HEK293 (cell line): Measurements from ENCODE around the gene POLQ.

Experiments used
- CTCF ChIA-PET: fragments of 350-600 bp; formaldehyde crosslinking; extraction: SDS; loops from one replicate; lab custom pipeline; 2021; ENCODE audit warnings: antibody characterized with exemption; lab: Yijun Ruan, JAX
- POLR2A ChIA-PET: fragments of 300-600 bp; formaldehyde crosslinking; extraction: SDS; loops from one replicate; lab custom pipeline; 2020; ENCODE audit warnings: antibody characterized with exemption, inconsistent platforms; lab: Yijun Ruan, JAX
- H3K27ac ChIP-seq: fragments of 200-500 bp; sonication (Bioruptor generic); 2 replicates; pipeline ENCODE4 v1.5.1; 2014; ENCODE audit warnings: low read depth, low read length, control low read depth, inconsistent platforms; ENCODE audit errors: extremely low read depth
- H3K36me3 ChIP-seq, 2 experiments: fragments of 200-500 bp in 1 of 2; sonication (Bioruptor generic) in 1 of 2; 1 replicate in 1 of 2; 2 replicates in 1 of 2; pipeline ENCODE4 v1.5.1; 2014 to 2017; ENCODE audit warnings: inconsistent platforms in 2 of 2, low read length in 2 of 2; ENCODE audit not compliant: control insufficient read depth in 2 of 2, insufficient read depth in 1 of 2
- H3K4me1 ChIP-seq: fragments of 200-500 bp; sonication (Bioruptor generic); 2 replicates; pipeline ENCODE4 v1.5.1; 2014; ENCODE audit warnings: mild to moderate bottlenecking, low read length, inconsistent platforms; ENCODE audit not compliant: control insufficient read depth, insufficient read depth
- H3K4me3 ChIP-seq: 2 replicates; pipeline ENCODE4 v1.5.1; 2011; ENCODE audit warnings: low read depth, mild to moderate bottlenecking, control low read depth, low read length, moderate library complexity
- H3K9me3 ChIP-seq: fragments of 200-500 bp; sonication (Bioruptor generic); 2 replicates; pipeline ENCODE4 v1.5.1; 2014; ENCODE audit warnings: low read depth, low read length, inconsistent platforms; ENCODE audit not compliant: control insufficient read depth, insufficient read depth
- ATF2 ChIP-seq: fragments of 450-650 bp; formaldehyde crosslinking; IDR thresholded peaks from 2 replicates; pipeline ENCODE4 v1.5.1; 2016; ENCODE audit warnings: missing biosample characterization, missing genetic modification characterization, low read depth
- GFI1B ChIP-seq: fragments of 450-650 bp; formaldehyde crosslinking; IDR thresholded peaks from 2 replicates; pipeline ENCODE4 v1.5.1; 2016; ENCODE audit warnings: missing biosample characterization, missing genetic modification characterization
- SETDB1 ChIP-seq: IDR thresholded peaks from one replicate; pipeline ENCODE4 v1.6.1; 2017; ENCODE audit warnings: mild to moderate bottlenecking, low read length, moderate library complexity, mixed read lengths; ENCODE audit not compliant: insufficient read length
- SP2 ChIP-seq: fragments of 450-650 bp; formaldehyde crosslinking; IDR thresholded peaks from 2 replicates; pipeline ENCODE4 v1.5.1; 2016; ENCODE audit warnings: missing biosample characterization, missing genetic modification characterization
- ZBTB10 ChIP-seq: fragments of 450-650 bp; formaldehyde crosslinking; IDR thresholded peaks from 2 replicates; pipeline ENCODE4 v1.5.1; 2016; ENCODE audit warnings: missing biosample characterization, missing genetic modification characterization
- ZBTB20 ChIP-seq: fragments of 450-650 bp; formaldehyde crosslinking; IDR thresholded peaks from 2 replicates; pipeline ENCODE4 v1.5.1; 2016; ENCODE audit warnings: missing biosample characterization, missing genetic modification characterization
- ZFHX2 ChIP-seq: fragments of 450-650 bp; formaldehyde crosslinking; conservative IDR thresholded peaks from 2 replicates; pipeline ENCODE4 v1.5.1; 2016; ENCODE audit warnings: missing biosample characterization, missing genetic modification characterization
- ZNF140 ChIP-seq: fragments of 450-650 bp; formaldehyde crosslinking; IDR thresholded peaks from 2 replicates; pipeline ENCODE4 v1.5.1; 2016; ENCODE audit warnings: missing biosample characterization, missing genetic modification characterization
- ZNF175 ChIP-seq: fragments of 450-650 bp; formaldehyde crosslinking; IDR thresholded peaks from 2 replicates; pipeline ENCODE4 v1.5.1; 2016; ENCODE audit warnings: missing biosample characterization, missing genetic modification characterization
- ZNF24 ChIP-seq: fragments of 450-650 bp; formaldehyde crosslinking; IDR thresholded peaks from 2 replicates; pipeline ENCODE4 v1.5.1; 2016; ENCODE audit warnings: missing biosample characterization, missing genetic modification characterization
- ZNF404 ChIP-seq: fragments of 450-650 bp; formaldehyde crosslinking; IDR thresholded peaks from 2 replicates; pipeline ENCODE4 v1.5.1; 2017; ENCODE audit warnings: missing biosample characterization, missing genetic modification characterization
- ZNF513 ChIP-seq: fragments of 450-650 bp; IDR thresholded peaks from 2 replicates; pipeline ENCODE4 v1.5.1; 2018; ENCODE audit warnings: missing biosample characterization, missing genetic modification characterization
- ZNF549 ChIP-seq: fragments of 450-650 bp; IDR thresholded peaks from 2 replicates; pipeline ENCODE4 v1.5.1; 2018; ENCODE audit warnings: missing biosample characterization, missing genetic modification characterization, mild to moderate bottlenecking, inconsistent platforms, moderate library complexity
- ZNF555 ChIP-seq: fragments of 450-650 bp; formaldehyde crosslinking; conservative IDR thresholded peaks from 2 replicates; pipeline ENCODE4 v1.5.1; 2017; ENCODE audit warnings: missing biosample characterization, mild to moderate bottlenecking, missing genetic modification characterization, inconsistent platforms
- ZNF623 ChIP-seq: fragments of 450-650 bp; formaldehyde crosslinking; IDR thresholded peaks from 2 replicates; pipeline ENCODE4 v1.5.1; 2016; ENCODE audit warnings: missing biosample characterization, missing genetic modification characterization
- ZNF664 ChIP-seq: fragments of 450-650 bp; formaldehyde crosslinking; IDR thresholded peaks from 2 replicates; pipeline ENCODE4 v1.5.1; 2016; ENCODE audit warnings: missing biosample characterization, missing genetic modification characterization
- TF ChIP-seq, protein P1 (sequence below): fragments of 450-650 bp; formaldehyde crosslinking; IDR thresholded peaks from 2 replicates; pipeline ENCODE4 v1.5.1; 2017; ENCODE audit warnings: missing biosample characterization, missing genetic modification characterization
- TF ChIP-seq, protein P2 (sequence below): fragments of 450-650 bp; formaldehyde crosslinking; IDR thresholded peaks from 2 replicates; pipeline ENCODE4 v1.5.1; 2016; ENCODE audit warnings: missing biosample characterization, missing genetic modification characterization
- TF ChIP-seq, protein P3 (sequence below): fragments of 450-650 bp; formaldehyde crosslinking; conservative IDR thresholded peaks from 2 replicates; pipeline ENCODE4 v1.5.1; 2016; ENCODE audit warnings: low read depth, missing biosample characterization, missing genetic modification characterization

The POLQ gene

GRCh38 chr3:121467085-121467484 is 78.7 kb downstream of the POLQ start:
- POLR2A ChIA-PET, result no interaction called here
- H3K9me3 ChIP-seq, result no peaks in the 10 kb centered on the region
- no peak overlapping the region for H3K4me3 ChIP-seq
- no peaks in the 10 kb centered on the region for H3K4me1 ChIP-seq
- TF ChIP-seq GFI1B (tag by site-specific recombination) (no peak), ZNF555 (tag by site-specific recombination) (no peak), ZNF549 (tag by site-specific recombination) (no peak), ZNF175 (no peak), SETDB1 (no peak)
- TF ChIP-seq, protein P1, sequence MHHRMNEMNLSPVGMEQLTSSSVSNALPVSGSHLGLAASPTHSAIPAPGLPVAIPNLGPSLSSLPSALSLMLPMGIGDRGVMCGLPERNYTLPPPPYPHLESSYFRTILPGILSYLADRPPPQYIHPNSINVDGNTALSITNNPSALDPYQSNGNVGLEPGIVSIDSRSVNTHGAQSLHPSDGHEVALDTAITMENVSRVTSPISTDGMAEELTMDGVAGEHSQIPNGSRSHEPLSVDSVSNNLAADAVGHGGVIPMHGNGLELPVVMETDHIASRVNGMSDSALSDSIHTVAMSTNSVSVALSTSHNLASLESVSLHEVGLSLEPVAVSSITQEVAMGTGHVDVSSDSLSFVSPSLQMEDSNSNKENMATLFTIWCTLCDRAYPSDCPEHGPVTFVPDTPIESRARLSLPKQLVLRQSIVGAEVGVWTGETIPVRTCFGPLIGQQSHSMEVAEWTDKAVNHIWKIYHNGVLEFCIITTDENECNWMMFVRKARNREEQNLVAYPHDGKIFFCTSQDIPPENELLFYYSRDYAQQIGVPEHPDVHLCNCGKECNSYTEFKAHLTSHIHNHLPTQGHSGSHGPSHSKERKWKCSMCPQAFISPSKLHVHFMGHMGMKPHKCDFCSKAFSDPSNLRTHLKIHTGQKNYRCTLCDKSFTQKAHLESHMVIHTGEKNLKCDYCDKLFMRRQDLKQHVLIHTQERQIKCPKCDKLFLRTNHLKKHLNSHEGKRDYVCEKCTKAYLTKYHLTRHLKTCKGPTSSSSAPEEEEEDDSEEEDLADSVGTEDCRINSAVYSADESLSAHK (tag by site-specific recombination), result no peak
- peaks cover 18 to 85% of the 10 kb centered on the region in 2 experiments for H3K36me3 ChIP-seq
- CTCF ChIA-PET, result no interaction called here
- no peak overlapping the region for H3K27ac ChIP-seq

DNA sequence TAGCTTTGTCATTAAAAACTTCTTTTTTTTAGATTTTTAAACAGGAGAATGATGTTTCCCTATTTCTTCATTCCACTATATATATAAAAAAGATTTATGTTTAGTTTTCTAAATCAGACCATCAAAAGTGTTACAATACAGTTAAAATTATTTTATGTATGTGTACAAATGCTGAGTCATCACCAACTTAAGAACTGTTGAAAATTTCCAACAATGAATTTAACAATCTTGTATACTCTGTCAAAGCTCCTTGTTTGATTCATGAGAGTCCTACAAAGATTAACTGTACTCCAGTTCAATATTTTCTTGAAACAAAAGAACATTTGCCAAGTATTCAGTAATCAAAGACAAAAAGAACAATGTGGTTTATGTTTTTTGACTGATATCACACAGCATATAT is 82.0 kb downstream of the POLQ start:
- Histone ChIP-seq H3K4me1 (no peaks in the 10 kb centered on the region), H3K27ac (no peak overlapping the region), H3K4me3 (no peak overlapping the region), H3K9me3 (no peaks in the 10 kb centered on the region), H3K36me3 (peaks cover 14 to 89% of the 10 kb centered on the region in 2 experiments)
- CTCF ChIA-PET, result no interaction called here
- POLR2A ChIA-PET, result no interaction called here
- no peak for TF ChIP-seq ZNF140 (tag by site-specific recombination)
- no peak for TF ChIP-seq ZNF513 (tag by site-specific recombination)
- TF ChIP-seq ZNF623 (tag by site-specific recombination), result no peak
- TF ChIP-seq ZNF404 (tag by site-specific recombination), result no peak
- TF ChIP-seq, protein P2, sequence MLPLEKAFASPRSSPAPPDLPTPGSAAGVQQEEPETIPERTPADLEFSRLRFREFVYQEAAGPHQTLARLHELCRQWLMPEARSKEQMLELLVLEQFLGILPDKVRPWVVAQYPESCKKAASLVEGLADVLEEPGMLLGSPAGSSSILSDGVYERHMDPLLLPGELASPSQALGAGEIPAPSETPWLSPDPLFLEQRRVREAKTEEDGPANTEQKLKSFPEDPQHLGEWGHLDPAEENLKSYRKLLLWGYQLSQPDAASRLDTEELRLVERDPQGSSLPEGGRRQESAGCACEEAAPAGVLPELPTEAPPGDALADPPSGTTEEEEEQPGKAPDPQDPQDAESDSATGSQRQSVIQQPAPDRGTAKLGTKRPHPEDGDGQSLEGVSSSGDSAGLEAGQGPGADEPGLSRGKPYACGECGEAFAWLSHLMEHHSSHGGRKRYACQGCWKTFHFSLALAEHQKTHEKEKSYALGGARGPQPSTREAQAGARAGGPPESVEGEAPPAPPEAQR (tag by site-specific recombination), result no peak
- TF ChIP-seq ZNF24 (tag by site-specific recombination), result no peak
- TF ChIP-seq, protein P3, sequence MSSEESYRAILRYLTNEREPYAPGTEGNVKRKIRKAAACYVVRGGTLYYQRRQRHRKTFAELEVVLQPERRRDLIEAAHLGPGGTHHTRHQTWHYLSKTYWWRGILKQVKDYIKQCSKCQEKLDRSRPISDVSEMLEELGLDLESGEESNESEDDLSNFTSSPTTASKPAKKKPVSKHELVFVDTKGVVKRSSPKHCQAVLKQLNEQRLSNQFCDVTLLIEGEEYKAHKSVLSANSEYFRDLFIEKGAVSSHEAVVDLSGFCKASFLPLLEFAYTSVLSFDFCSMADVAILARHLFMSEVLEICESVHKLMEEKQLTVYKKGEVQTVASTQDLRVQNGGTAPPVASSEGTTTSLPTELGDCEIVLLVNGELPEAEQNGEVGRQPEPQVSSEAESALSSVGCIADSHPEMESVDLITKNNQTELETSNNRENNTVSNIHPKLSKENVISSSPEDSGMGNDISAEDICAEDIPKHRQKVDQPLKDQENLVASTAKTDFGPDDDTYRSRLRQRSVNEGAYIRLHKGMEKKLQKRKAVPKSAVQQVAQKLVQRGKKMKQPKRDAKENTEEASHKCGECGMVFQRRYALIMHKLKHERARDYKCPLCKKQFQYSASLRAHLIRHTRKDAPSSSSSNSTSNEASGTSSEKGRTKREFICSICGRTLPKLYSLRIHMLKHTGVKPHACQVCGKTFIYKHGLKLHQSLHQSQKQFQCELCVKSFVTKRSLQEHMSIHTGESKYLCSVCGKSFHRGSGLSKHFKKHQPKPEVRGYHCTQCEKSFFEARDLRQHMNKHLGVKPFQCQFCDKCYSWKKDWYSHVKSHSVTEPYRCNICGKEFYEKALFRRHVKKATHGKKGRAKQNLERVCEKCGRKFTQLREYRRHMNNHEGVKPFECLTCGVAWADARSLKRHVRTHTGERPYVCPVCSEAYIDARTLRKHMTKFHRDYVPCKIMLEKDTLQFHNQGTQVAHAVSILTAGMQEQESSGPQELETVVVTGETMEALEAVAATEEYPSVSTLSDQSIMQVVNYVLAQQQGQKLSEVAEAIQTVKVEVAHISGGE (tag by site-specific recombination), result no peak

DNA sequence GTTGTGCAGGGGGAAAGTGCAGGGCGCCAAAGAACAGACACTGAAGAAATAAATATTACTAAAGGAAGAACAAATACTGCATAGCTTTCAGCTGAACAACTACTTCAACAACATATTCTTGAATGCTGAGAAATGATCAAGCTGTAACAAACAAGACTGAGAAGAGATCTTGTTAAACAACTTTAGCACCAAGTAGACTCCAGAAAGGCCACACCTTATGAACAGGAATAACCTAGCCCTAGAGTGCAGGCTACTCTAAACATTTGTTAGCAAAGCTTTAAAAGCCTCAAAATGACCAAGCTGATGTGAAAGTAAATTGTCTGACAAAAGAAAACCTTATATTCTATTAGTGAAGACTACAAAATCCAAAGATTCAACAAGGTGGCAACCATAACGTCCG is 83.2 kb downstream of the POLQ start:
- no peaks in the 10 kb centered on the region for H3K4me1 ChIP-seq
- H3K9me3 ChIP-seq, result no peaks in the 10 kb centered on the region
- H3K4me3 ChIP-seq, result no peak overlapping the region
- POLR2A ChIA-PET, result no interaction called here
- H3K36me3 ChIP-seq, result peaks cover 9 to 81% of the 10 kb centered on the region in 2 experiments
- CTCF ChIA-PET, result no interaction called here
- H3K27ac ChIP-seq, result no peak overlapping the region
- TF ChIP-seq ZNF664 (tag by site-specific recombination) (no peak), ZBTB20 (tag by site-specific recombination) (no peak), ATF2 (no peak), ZFHX2 (tag by site-specific recombination) (no peak), SP2 (tag by site-specific recombination) (no peak), ZBTB10 (no peak)
